CD14-positive monocyte (primary cell): Measurements from ENCODE around the gene DYSF. TPM values are rescaled to one million over a fixed set of nuclear protein-coding genes. Genes with fewer than 3 reads are reported as not detected.

Experiments used
- DNase-seq, 3 donors: peaks; one replicate each; pipeline ENCODE4 v3.0.0-alpha.2; 2011 to 2022
- H2AFZ ChIP-seq: 2 replicates; pipeline ENCODE4 v1.6.0; 2012; ENCODE audit warnings: mild to moderate bottlenecking, low read depth, low read length, inconsistent platforms; ENCODE audit not compliant: insufficient read depth, poor library complexity, severe bottlenecking
- H3K27ac ChIP-seq, 2 donors: 1 replicate in 1 of 2; 2 replicates in 1 of 2; pipeline ENCODE4 v1.5.1; 2012 to 2013; ENCODE audit warnings: low read length in 2 of 2, control low read depth in 1 of 2, inconsistent platforms in 1 of 2, low read depth in 1 of 2, mild to moderate bottlenecking in 1 of 2
- H3K27me3 ChIP-seq, 2 donors: one replicate each; pipeline versions ENCODE4 v1.6.0 to v1.6.1; 2011 to 2013; ENCODE audit warnings: low read length in 2 of 2; ENCODE audit not compliant: control insufficient read depth in 2 of 2, insufficient read depth in 2 of 2
- H3K36me3 ChIP-seq, 2 donors: replicated peaks in 1 of 2; 1 replicate in 1 of 2; 2 replicates in 1 of 2; pipeline versions ENCODE4 v1.5.1 to v1.6.1; 2012 to 2013; ENCODE audit warnings: low read length in 2 of 2, control low read depth in 1 of 2, inconsistent platforms in 1 of 2, mild to moderate bottlenecking in 1 of 2; ENCODE audit not compliant: insufficient read depth in 2 of 2, control insufficient read depth in 1 of 2
- H3K4me1 ChIP-seq, 2 donors: 1 replicate in 1 of 2; 2 replicates in 1 of 2; pipeline versions ENCODE4 v1.5.1 to v1.6.1; 2012 to 2013; ENCODE audit warnings: low read length in 2 of 2, control low read depth in 1 of 2, inconsistent platforms in 1 of 2, mild to moderate bottlenecking in 1 of 2, moderate library complexity in 1 of 2; ENCODE audit not compliant: insufficient read depth in 2 of 2, control insufficient read depth in 1 of 2
- H3K4me2 ChIP-seq: replicated peaks from 2 replicates; pipeline ENCODE3; 2012; ENCODE audit warnings: low read length, moderate library complexity, mild to moderate bottlenecking; ENCODE audit not compliant: poor library complexity, severe bottlenecking; ENCODE audit errors: extremely low read depth
- H3K4me3 ChIP-seq, 3 experiments: fragments of 200-600 bp in 1 of 3; sonication (generic) in 1 of 3; replicated peaks in 1 of 3; 1 replicate in 2 of 3; 2 replicates in 1 of 3; pipeline ENCODE4 v1.5.1; 2011 to 2013; ENCODE audit warnings: low read length in 3 of 3, mild to moderate bottlenecking in 3 of 3, control low read depth in 2 of 3, low read depth in 2 of 3, inconsistent platforms in 1 of 3, moderate library complexity in 1 of 3
- H3K79me2 ChIP-seq: 2 replicates; pipeline ENCODE4 v1.6.0; 2012; ENCODE audit warnings: mild to moderate bottlenecking, control low read depth, inconsistent platforms, low read length, moderate library complexity; ENCODE audit not compliant: insufficient read depth
- H3K9ac ChIP-seq: 2 replicates; pipeline ENCODE4 v1.6.0; 2017; ENCODE audit warnings: low read length, mild to moderate bottlenecking; ENCODE audit not compliant: insufficient read depth, poor library complexity, severe bottlenecking
- H3K9me3 ChIP-seq, 2 donors: replicated peaks in 1 of 2; 1 replicate in 1 of 2; 2 replicates in 1 of 2; pipeline versions ENCODE4 v1.5.1 to v1.6.1; 2012 to 2013; ENCODE audit warnings: low read length in 2 of 2, control low read depth in 1 of 2; ENCODE audit not compliant: control insufficient read depth in 1 of 2, insufficient read depth in 1 of 2
- H4K20me1 ChIP-seq: 2 replicates; pipeline ENCODE4 v1.6.0; 2012; ENCODE audit warnings: mild to moderate bottlenecking, low read length, control low read depth, moderate library complexity; ENCODE audit not compliant: insufficient read depth
- H3K27ac Mint-ChIP-seq, 7 donors: one replicate each; pipeline ENCODE4 v1.8.0; 2020; ENCODE audit warnings: mild to moderate bottlenecking in 7 of 7, mixed read lengths in 7 of 7, moderate library complexity in 6 of 7, inconsistent platforms in 2 of 7
- H3K27me3 Mint-ChIP-seq, 3 donors: one replicate each; pipeline ENCODE4 v1.8.0; 2021 to 2022; ENCODE audit warnings: low read depth in 3 of 3, mild to moderate bottlenecking in 3 of 3, mixed read lengths in 3 of 3, moderate library complexity in 3 of 3, inconsistent platforms in 1 of 3
- H3K36me3 Mint-ChIP-seq, 2 donors: one replicate each; pipeline ENCODE4 v1.8.0; 2020; ENCODE audit warnings: mixed read lengths in 2 of 2, inconsistent platforms in 1 of 2, mild to moderate bottlenecking in 1 of 2
- H3K4me1 Mint-ChIP-seq: one replicate; pipeline ENCODE4 v1.8.0; 2020; ENCODE audit warnings: mild to moderate bottlenecking, mixed read lengths
- H3K4me3 Mint-ChIP-seq, 2 donors: one replicate each; pipeline ENCODE4 v1.8.0; 2020; ENCODE audit warnings: mild to moderate bottlenecking in 2 of 2, mixed read lengths in 2 of 2, moderate library complexity in 1 of 2
- H3K9me3 Mint-ChIP-seq, 7 donors: one replicate each; pipeline ENCODE4 v1.8.0; 2020 to 2022; ENCODE audit warnings: mixed read lengths in 7 of 7, mild to moderate bottlenecking in 6 of 7, moderate library complexity in 6 of 7, inconsistent platforms in 2 of 7
- WGBS: methylation state at CpG from one replicate; pipeline ENCODE4 v1.1.5; 2013; ENCODE audit warnings: missing lambda C conversion rate; ENCODE audit not compliant: insufficient coverage; 5-methylcytosine and 5-hydroxymethylcytosine counted together
- intact Hi-C, 2 donors: fragments of 100-400 bp; cut with micrococcal nuclease; formaldehyde crosslinking; loops; one replicate each; pipeline versions ENCODE4 v1.15.0 to v1.15.1; 2023
- polyA plus RNA-seq, 3 donors: library from polyadenylated mRNA; depleted of rRNA in 1 of 3; unstranded in 2 of 3; stranded (reverse) in 1 of 3; fragments of 300-500 nt in 2 of 3; fragments of >200 nt in 1 of 3; fragmentation: Illumina TruSeq in 2 of 3; gene quantifications; 1 replicate in 2 of 3; 2 replicates in 1 of 3; pipeline ENCODE4 v1.2.3, GENCODE V29; 2012 to 2021
- TF ChIP-seq, protein P1 (sequence below): fragments of 200-600 bp; IDR thresholded peaks from one replicate; pipeline ENCODE4 v1.8.0; 2022; ENCODE audit warnings: antibody characterized with exemption, mild to moderate bottlenecking

The DYSF gene
- polyA plus RNA-seq, 3 donors: 16.1 to 72.5 (median 31.2) TPM

DNA sequence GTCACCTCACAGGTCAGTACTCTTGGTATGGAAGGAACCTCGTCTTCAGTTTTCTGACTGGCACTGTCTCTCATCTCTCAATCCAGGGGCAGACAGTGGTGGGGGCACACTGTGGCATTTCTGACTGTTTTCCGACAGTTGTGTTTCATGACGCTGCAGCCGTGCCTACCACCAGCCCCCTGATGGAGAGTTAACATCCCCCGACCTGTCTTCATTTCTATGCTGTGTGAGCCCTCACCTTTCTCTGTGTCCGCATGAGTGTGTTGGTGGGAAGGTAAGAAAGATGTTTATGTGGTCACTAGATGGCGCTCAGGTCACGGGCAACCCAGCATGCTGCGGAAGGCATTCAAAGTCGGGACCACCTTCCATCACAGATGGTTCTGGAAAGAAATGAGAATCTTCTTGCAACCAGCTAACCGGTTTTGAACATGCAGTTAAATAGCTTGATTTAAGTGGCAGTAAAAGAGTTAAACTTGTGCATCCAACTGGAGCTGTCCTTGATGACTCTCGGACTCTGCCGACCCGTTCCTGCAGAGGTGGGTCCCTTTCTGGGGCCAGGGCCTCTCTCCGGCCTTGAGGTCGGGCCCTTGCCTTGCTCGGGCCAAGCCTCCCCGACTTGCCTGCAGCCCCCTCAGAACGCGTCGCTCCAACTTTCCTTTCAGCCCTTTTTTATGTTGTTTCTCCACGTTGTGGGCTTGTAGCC, 92.4 kb downstream of the DYSF start:
- Histone ChIP-seq H3K4me3 (no peak overlapping the region), H3K79me2 (no peaks in the 10 kb centered on the region), H4K20me1 (peaks cover 55% of the 10 kb centered on the region), H3K9me3 (no peaks in the 10 kb centered on the region), H3K27ac (peak overlapping the region in 1 of 2 donors; percentile 33), H3K9ac (no peak overlapping the region), H3K27me3 (no peaks in the 10 kb centered on the region), H3K4me2 (peak overlapping the region; percentile 3), H3K36me3 (peaks cover 12 to 62% of the 10 kb centered on the region in 2 donors), H2AFZ (no peak overlapping the region), H3K4me1 (peaks cover 15 to 17% of the 10 kb centered on the region in 2 donors)
- Mint-ChIP-seq H3K4me3 (peak overlapping the region; percentile 51 to 80), H3K27ac (peak overlapping the region in 5 of 7 donors; percentile 9 to 80 (median 36)), H3K9me3 (peaks cover 0 to 11% (median 4%) of the 10 kb centered on the region in 7 donors), H3K36me3 (peaks cover 70 to 79% of the 10 kb centered on the region in 2 donors), H3K4me1 (peaks cover 18% of the 10 kb centered on the region), H3K27me3 (peaks cover 1 to 5% (median 4%) of the 10 kb centered on the region in 3 donors)
- 48% methylated on average over 17 of the region's 22 CpGs for WGBS
- TF ChIP-seq, protein P1, sequence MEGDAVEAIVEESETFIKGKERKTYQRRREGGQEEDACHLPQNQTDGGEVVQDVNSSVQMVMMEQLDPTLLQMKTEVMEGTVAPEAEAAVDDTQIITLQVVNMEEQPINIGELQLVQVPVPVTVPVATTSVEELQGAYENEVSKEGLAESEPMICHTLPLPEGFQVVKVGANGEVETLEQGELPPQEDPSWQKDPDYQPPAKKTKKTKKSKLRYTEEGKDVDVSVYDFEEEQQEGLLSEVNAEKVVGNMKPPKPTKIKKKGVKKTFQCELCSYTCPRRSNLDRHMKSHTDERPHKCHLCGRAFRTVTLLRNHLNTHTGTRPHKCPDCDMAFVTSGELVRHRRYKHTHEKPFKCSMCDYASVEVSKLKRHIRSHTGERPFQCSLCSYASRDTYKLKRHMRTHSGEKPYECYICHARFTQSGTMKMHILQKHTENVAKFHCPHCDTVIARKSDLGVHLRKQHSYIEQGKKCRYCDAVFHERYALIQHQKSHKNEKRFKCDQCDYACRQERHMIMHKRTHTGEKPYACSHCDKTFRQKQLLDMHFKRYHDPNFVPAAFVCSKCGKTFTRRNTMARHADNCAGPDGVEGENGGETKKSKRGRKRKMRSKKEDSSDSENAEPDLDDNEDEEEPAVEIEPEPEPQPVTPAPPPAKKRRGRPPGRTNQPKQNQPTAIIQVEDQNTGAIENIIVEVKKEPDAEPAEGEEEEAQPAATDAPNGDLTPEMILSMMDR: peak; percentile 53
- peak in 1 of 3 donors; percentile 12 for DNase-seq
- intact Hi-C loops: loop anchor here (10.0 kb wide), 2 partner anchors 609 to 1189 kb away; no protein-coding TSS in a partner anchor

GRCh38 chr2:71546275-71546638, 92.9 kb downstream of the DYSF start:
- Mint-ChIP-seq H3K36me3 (peaks cover 69 to 84% of the 10 kb centered on the region in 2 donors), H3K4me3 (no peak overlapping the region)

More at GRCh38 chr2:71546275-71546638, 92.9 kb downstream of the DYSF start:
- no CpG with 5 or more reads among the region's 3 CpGs for WGBS
- no peak overlapping the region for H3K27ac ChIP-seq
- TF ChIP-seq, protein P1: no peak
- H3K4me2 ChIP-seq: no peak overlapping the region
- DNase-seq: no peak
- H3K4me3 ChIP-seq: no peak overlapping the region
- no peaks in the 10 kb centered on the region for H3K27me3 ChIP-seq
- Mint-ChIP-seq H3K27me3 (peaks cover 1 to 5% (median 4%) of the 10 kb centered on the region in 3 donors), H3K27ac (no peak overlapping the region), H3K9me3 (peaks cover 0 to 11% (median 4%) of the 10 kb centered on the region in 7 donors), H3K4me1 (peaks cover 18% of the 10 kb centered on the region)
- intact Hi-C loops: loop anchor here (10.0 kb wide), 2 partner anchors 609 to 1189 kb away; no protein-coding TSS in a partner anchor
- H3K36me3 ChIP-seq: peaks cover 15 to 68% of the 10 kb centered on the region in 2 donors
- peaks cover 15 to 17% of the 10 kb centered on the region in 2 donors for H3K4me1 ChIP-seq
- H3K79me2 ChIP-seq: no peaks in the 10 kb centered on the region
- H3K9me3 ChIP-seq: no peaks in the 10 kb centered on the region
- no peak overlapping the region for H3K9ac ChIP-seq
- no peak overlapping the region for H2AFZ ChIP-seq
- H4K20me1 ChIP-seq: peaks cover 60% of the 10 kb centered on the region
